ENCODE data around the gene SSNA1.

Gene SSNA1

GRCh38 chr9:137201205-137201868, 12.9 kb downstream of the SSNA1 start:
- no peak for DNase-seq (ENCODE audit: low read depth)

GRCh38 chr9:137202966-137203365, 14.5 kb downstream of the SSNA1 start:
- no peak for DNase-seq (ENCODE audit: low read depth)

- DNase-seq (ENCODE audit: low read depth), result no peak
Measured at GRCh38 chr9:137204731-137205125, 16.3 kb downstream of the SSNA1 start.

GRCh38 chr9:137205126-137206069, 16.9 kb downstream of the SSNA1 start, which contains the start of the genes NDOR1 and TMEM203:
TSS of gene NDOR1 (plus strand) at chr9:137205700. CDS start at chr9:137205778, 78 bp downstream.
TSS of gene TMEM203 (minus strand) at chr9:137205648. CDS start at chr9:137205414, 234 bp downstream.
- peak; percentile 69 for DNase-seq (ENCODE audit: low read depth)

- DNase-seq (ENCODE audit: low read depth), result no peak
Measured at GRCh38 chr9:137206602-137207001, 18.1 kb downstream of the SSNA1 start.

- no peak for DNase-seq (ENCODE audit: low read depth)
Measured at GRCh38 chr9:137211532-137211931, 23.1 kb downstream of the SSNA1 start.

GRCh38 chr9:137212520-137212919, 24.0 kb downstream of the SSNA1 start:
- no peak for DNase-seq (ENCODE audit: low read depth)

- DNase-seq (ENCODE audit: low read depth), result no peak
Measured at GRCh38 chr9:137213160-137214060, 24.9 kb downstream of the SSNA1 start.

GRCh38 chr9:137214620-137215019, 26.1 kb downstream of the SSNA1 start:
- DNase-seq (ENCODE audit: low read depth), result no peak

GRCh38 chr9:137215196-137215986, 26.9 kb downstream of the SSNA1 start:
- DNase-seq (ENCODE audit: low read depth), result no peak

- DNase-seq (ENCODE audit: low read depth), result no peak
Measured at GRCh38 chr9:137216188-137216965, 27.9 kb downstream of the SSNA1 start.

GRCh38 chr9:137217276-137218211, 29.1 kb downstream of the SSNA1 start:
- DNase-seq (ENCODE audit: low read depth), result peak; percentile 26

GRCh38 chr9:137218212-137218753, 29.8 kb downstream of the SSNA1 start:
- no peak for DNase-seq (ENCODE audit: low read depth)

- DNase-seq (ENCODE audit: low read depth), result no peak
Measured at GRCh38 chr9:137218754-137219271, 30.3 kb downstream of the SSNA1 start.

GRCh38 chr9:137219757-137220316, 31.4 kb downstream of the SSNA1 start:
- DNase-seq (ENCODE audit: low read depth), result no peak

GRCh38 chr9:137220317-137221094, 32.0 kb downstream of the SSNA1 start:
- no peak for DNase-seq (ENCODE audit: low read depth)

- DNase-seq (ENCODE audit: low read depth), result no peak
Measured at GRCh38 chr9:137221095-137221505, 32.6 kb downstream of the SSNA1 start.

Data from fibroblast of gingiva (primary cell).